Upper lobe of left lung (tissue), 6 donors: ENCODE data around the gene WLS. TPM values are rescaled to one million over a fixed set of nuclear protein-coding genes. Genes with fewer than 3 reads are reported as not detected.

Experiments used
- ATAC-seq, 2 donors: fragments of 200-7000 bp; cut with Tn5 transposase; one replicate each; pipeline ENCODE4 v1.9.1; 2022; ENCODE audit warnings: mild to moderate bottlenecking in 2 of 2, moderate library complexity in 2 of 2; ENCODE audit not compliant: low FRiP score in 2 of 2
- DNase-seq, 2 donors: peaks; one replicate each; pipeline ENCODE4 v3.0.0-alpha.2; 2019 to 2020
- H3K27ac ChIP-seq, 4 donors: fragments of 200-600 bp; sonication (generic); one replicate each; pipeline ENCODE4 v1.5.1; 2016 to 2019
- H3K27me3 ChIP-seq, 4 donors: fragments of 200-600 bp; sonication (generic); one replicate each; pipeline ENCODE4 v1.5.1; 2017 to 2019
- H3K36me3 ChIP-seq, 4 donors: fragments of 200-600 bp; sonication (generic); one replicate each; pipeline ENCODE4 v1.5.1; 2016 to 2019
- H3K4me1 ChIP-seq, 4 donors: fragments of 200-600 bp; sonication (generic); one replicate each; pipeline ENCODE4 v1.5.1; 2018 to 2019
- H3K4me3 ChIP-seq, 4 donors: fragments of 200-600 bp; sonication (generic); one replicate each; pipeline ENCODE4 v1.5.1; 2017 to 2019; ENCODE audit warnings: mild to moderate bottlenecking in 2 of 4, moderate library complexity in 1 of 4
- H3K9me3 ChIP-seq, 4 donors: fragments of 200-600 bp; sonication (generic); one replicate each; pipeline ENCODE4 v1.5.1; 2018 to 2019
- CTCF ChIP-seq, 6 experiments: fragments of 450-650 bp in 4 of 6; fragments of 200-600 bp in 2 of 6; sonication (generic) in 2 of 6; IDR thresholded peaks; one replicate each; pipeline ENCODE4 v1.5.1; 2016 to 2019; ENCODE audit warnings: antibody characterized with exemption in 6 of 6
- EP300 ChIP-seq, 4 donors: sonication (generic); formaldehyde crosslinking; IDR thresholded peaks; one replicate each; pipeline ENCODE4 v1.5.1; 2017; ENCODE audit warnings: antibody characterized with exemption in 4 of 4, control low read depth in 2 of 4
- POLR2A ChIP-seq, 4 donors: fragments of 450-650 bp; IDR thresholded peaks; one replicate each; pipeline ENCODE4 v1.5.1; 2016 to 2017; ENCODE audit warnings: antibody characterized with exemption in 4 of 4, mild to moderate bottlenecking in 2 of 4
- POLR2AphosphoS5 ChIP-seq, 2 donors: sonication (generic); formaldehyde crosslinking; IDR thresholded peaks; one replicate each; pipeline ENCODE4 v1.5.1; 2017; ENCODE audit warnings: antibody characterized with exemption in 2 of 2
- WGBS, 2 donors: methylation state at CpG; one replicate each; pipeline ENCODE4 v1.1.5; 2017 to 2018; 5-methylcytosine and 5-hydroxymethylcytosine counted together
- total RNA-seq, 6 donors: library from RNA; depleted of rRNA in 4 of 6; stranded (reverse); fragments of >200 nt in 4 of 6; gene quantifications; one replicate each; pipeline versions ENCODE4 v1.1.0 to v1.2.1, GENCODE V29; 2016 to 2021
- donor health status: DM: no; HTN: no; CAD: no; lungs with moderate emphysema.
- donor health status: DM: no; HTN: yes; CAD: no; lungs with severe emphysema.

WLS gene
- 100 to 1,000 TPM in 2 of 6 donors, 10 to 100 TPM in 4; 33.5 to 113 (median 61.3) TPM for total RNA-seq

GRCh38 chr1:68232289-68233148, at the start of gene WLS:
TSS of gene WLS (minus strand) at chr1:68232523. CDS start at chr1:68232299, 224 bp downstream.
- peak within 1 kb of the TSS; percentile 72 to 88 (median 84) for H3K27ac ChIP-seq
- no peaks in the 10 kb centered on the region for H3K9me3 ChIP-seq
- H3K27me3 ChIP-seq = no peaks in the 10 kb centered on the region
- DNase-seq (peak; percentile 86 to 91), ATAC-seq (peak; percentile 85 to 91)
- peak within 1 kb of the TSS; percentile 69 to 76 (median 72) for H3K4me3 ChIP-seq
- peaks cover 3 to 25% (median 11%) of the 10 kb centered on the region in 4 donors for H3K4me1 ChIP-seq
- H3K36me3 ChIP-seq = no peaks in the 10 kb centered on the region
- TF ChIP-seq POLR2AphosphoS5 (IDR thresholded peaks at IDR 0.05) = peak; percentile 16 to 89
- TF ChIP-seq CTCF (IDR thresholded peaks at IDR 0.05) = peak in 2 of 6 experiments; percentile 6 to 16
- no peak for TF ChIP-seq EP300 (IDR thresholded peaks at IDR 0.05)
- TF ChIP-seq POLR2A (IDR thresholded peaks at IDR 0.05) = peak in 3 of 4 donors; percentile 38 to 83 (median 71)
- 0 to 2% methylated on average over 40 of the region's 42 CpGs for whole genome bisulfite sequencing, 2 donors

GRCh38 chr1:68280286-68280685, 48.0 kb upstream of the WLS start:
- DNase-seq (no peak), ATAC-seq (no peak)
- Histone ChIP-seq H3K27me3 (no peaks in the 10 kb centered on the region), H3K4me1 (no peaks in the 10 kb centered on the region), H3K27ac (no peak overlapping the region), H3K4me3 (no peak overlapping the region), H3K36me3 (no peaks in the 10 kb centered on the region), H3K9me3 (no peaks in the 10 kb centered on the region)
- 43 to 61% methylated on average over 1 of the region's 1 CpG for WGBS, 2 donors
- no peak for TF ChIP-seq EP300 (IDR thresholded peaks at IDR 0.05)
- TF ChIP-seq POLR2AphosphoS5 (IDR thresholded peaks at IDR 0.05) = no peak
- no peak for TF ChIP-seq POLR2A (IDR thresholded peaks at IDR 0.05)
- no peak for TF ChIP-seq CTCF (IDR thresholded peaks at IDR 0.05)

GRCh38 chr1:68279846-68280245, 47.5 kb upstream of the WLS start:
- H3K4me1 ChIP-seq = no peaks in the 10 kb centered on the region
- H3K27me3 ChIP-seq = no peaks in the 10 kb centered on the region
- TF ChIP-seq EP300 (IDR thresholded peaks at IDR 0.05) (no peak), POLR2AphosphoS5 (IDR thresholded peaks at IDR 0.05) (no peak), POLR2A (IDR thresholded peaks at IDR 0.05) (no peak), CTCF (IDR thresholded peaks at IDR 0.05) (no peak)
- ATAC-seq (no peak), DNase-seq (no peak)
- H3K27ac ChIP-seq = no peak overlapping the region
- 85 to 97% methylated on average over 2 of the region's 2 CpGs for WGBS, 2 donors
- H3K36me3 ChIP-seq = no peaks in the 10 kb centered on the region
- no peaks in the 10 kb centered on the region for H3K9me3 ChIP-seq
- no peak overlapping the region for H3K4me3 ChIP-seq

GRCh38 chr1:68278221-68278620, 45.9 kb upstream of the WLS start:
- Histone ChIP-seq H3K4me1 (no peaks in the 10 kb centered on the region), H3K9me3 (no peaks in the 10 kb centered on the region), H3K36me3 (no peaks in the 10 kb centered on the region), H3K27ac (no peak overlapping the region), H3K4me3 (no peak overlapping the region), H3K27me3 (no peaks in the 10 kb centered on the region)
- TF ChIP-seq CTCF (IDR thresholded peaks at IDR 0.05) = no peak
- no peak for TF ChIP-seq POLR2A (IDR thresholded peaks at IDR 0.05)
- no peak for TF ChIP-seq POLR2AphosphoS5 (IDR thresholded peaks at IDR 0.05)
- no peak for TF ChIP-seq EP300 (IDR thresholded peaks at IDR 0.05)
- no peak for DNase-seq
- ATAC-seq = no peak
- 72 to 83% methylated on average over 1 of the region's 1 CpG for WGBS, 2 donors
